ENCODE data around the gene PPAN. TPM values are rescaled to one million over a fixed set of nuclear protein-coding genes. Genes with fewer than 3 reads are reported as not detected.

The PPAN gene
- polyA plus RNA-seq, 3 donors = 7.2 to 26.2 (median 7.6) TPM

DNA sequence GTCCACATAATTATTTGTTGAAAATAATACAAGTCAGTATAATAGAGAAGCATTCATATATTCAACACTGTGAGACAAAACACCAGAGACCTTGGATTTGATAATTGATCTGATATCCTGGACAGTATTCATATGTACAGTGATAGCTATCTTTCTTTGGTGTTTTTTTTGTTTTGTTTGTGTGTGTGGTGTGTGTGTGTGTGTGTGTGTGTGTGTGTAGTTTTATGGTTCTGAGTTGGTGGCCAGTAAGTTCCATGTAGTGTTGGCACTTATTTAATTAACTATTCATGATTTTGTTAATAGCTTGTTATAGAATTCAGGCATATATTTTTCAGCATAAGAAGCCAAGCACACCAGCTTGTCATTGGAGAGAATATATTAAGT, 2.0 kb upstream of the PPAN start:
- Histone ChIP-seq H4K20me1 (ENCODE audit: insufficient read depth, low read length) (peaks cover 17% of the 10 kb centered on the region), H3K4me1 (ENCODE audit: control insufficient read depth in 1 of 2, insufficient read depth in 2 of 2, low read length in 2 of 2) (peaks cover 40 to 47% of the 10 kb centered on the region in 2 donors), H3K36me3 (replicated peaks in 1 of 2; ENCODE audit: control insufficient read depth in 1 of 2, insufficient read depth in 2 of 2, low read length in 2 of 2) (peaks cover 13 to 20% of the 10 kb centered on the region in 2 donors), H3K27ac (ENCODE audit: low read depth in 1 of 2, low read length in 2 of 2) (no peak overlapping the region), H3K79me2 (ENCODE audit: insufficient read depth, low read length) (peaks cover 27% of the 10 kb centered on the region), H3K4me2 (replicated peaks; ENCODE audit: extremely low read depth, low read length, poor library complexity, severe bottlenecking) (no peak overlapping the region), H2AFZ (ENCODE audit: insufficient read depth, low read depth, low read length, poor library complexity, severe bottlenecking) (no peak overlapping the region), H3K9me3 (replicated peaks in 1 of 2; ENCODE audit: control insufficient read depth in 1 of 2, insufficient read depth in 1 of 2, low read length in 2 of 2) (no peaks in the 10 kb centered on the region), H3K9ac (ENCODE audit: insufficient read depth, low read length, poor library complexity, severe bottlenecking) (no peak overlapping the region), H3K4me3 (replicated peaks in 1 of 3; ENCODE audit: low read depth in 2 of 3, low read length in 3 of 3) (no peak overlapping the region), H3K27me3 (ENCODE audit: control insufficient read depth in 2 of 2, insufficient read depth in 2 of 2, low read length in 2 of 2) (no peaks in the 10 kb centered on the region)
- H3K27me3 Mint-ChIP-seq (ENCODE audit: low read depth in 3 of 3) = peaks cover 3 to 6% (median 3%) of the 10 kb centered on the region in 3 donors
- H3K4me1 Mint-ChIP-seq = peaks cover 41% of the 10 kb centered on the region
- TF ChIP-seq, protein P1, sequence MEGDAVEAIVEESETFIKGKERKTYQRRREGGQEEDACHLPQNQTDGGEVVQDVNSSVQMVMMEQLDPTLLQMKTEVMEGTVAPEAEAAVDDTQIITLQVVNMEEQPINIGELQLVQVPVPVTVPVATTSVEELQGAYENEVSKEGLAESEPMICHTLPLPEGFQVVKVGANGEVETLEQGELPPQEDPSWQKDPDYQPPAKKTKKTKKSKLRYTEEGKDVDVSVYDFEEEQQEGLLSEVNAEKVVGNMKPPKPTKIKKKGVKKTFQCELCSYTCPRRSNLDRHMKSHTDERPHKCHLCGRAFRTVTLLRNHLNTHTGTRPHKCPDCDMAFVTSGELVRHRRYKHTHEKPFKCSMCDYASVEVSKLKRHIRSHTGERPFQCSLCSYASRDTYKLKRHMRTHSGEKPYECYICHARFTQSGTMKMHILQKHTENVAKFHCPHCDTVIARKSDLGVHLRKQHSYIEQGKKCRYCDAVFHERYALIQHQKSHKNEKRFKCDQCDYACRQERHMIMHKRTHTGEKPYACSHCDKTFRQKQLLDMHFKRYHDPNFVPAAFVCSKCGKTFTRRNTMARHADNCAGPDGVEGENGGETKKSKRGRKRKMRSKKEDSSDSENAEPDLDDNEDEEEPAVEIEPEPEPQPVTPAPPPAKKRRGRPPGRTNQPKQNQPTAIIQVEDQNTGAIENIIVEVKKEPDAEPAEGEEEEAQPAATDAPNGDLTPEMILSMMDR (IDR thresholded peaks at IDR 0.05) = no peak
- H3K36me3 Mint-ChIP-seq = peaks cover 19 to 22% of the 10 kb centered on the region in 2 donors
- H3K4me3 Mint-ChIP-seq = no peak overlapping the region
- intact Hi-C loops (cut with micrococcal nuclease) = loop anchor here in 1 of 2 donors (10.0 kb wide), 1 partner anchor 91 kb away; the partner anchor contains the start of gene DNMT1
- no peak overlapping the region for H3K27ac Mint-ChIP-seq
- DNase-seq = no peak
- H3K9me3 Mint-ChIP-seq = peaks cover 0 to 2% (median 0%) of the 10 kb centered on the region in 7 donors

DNA sequence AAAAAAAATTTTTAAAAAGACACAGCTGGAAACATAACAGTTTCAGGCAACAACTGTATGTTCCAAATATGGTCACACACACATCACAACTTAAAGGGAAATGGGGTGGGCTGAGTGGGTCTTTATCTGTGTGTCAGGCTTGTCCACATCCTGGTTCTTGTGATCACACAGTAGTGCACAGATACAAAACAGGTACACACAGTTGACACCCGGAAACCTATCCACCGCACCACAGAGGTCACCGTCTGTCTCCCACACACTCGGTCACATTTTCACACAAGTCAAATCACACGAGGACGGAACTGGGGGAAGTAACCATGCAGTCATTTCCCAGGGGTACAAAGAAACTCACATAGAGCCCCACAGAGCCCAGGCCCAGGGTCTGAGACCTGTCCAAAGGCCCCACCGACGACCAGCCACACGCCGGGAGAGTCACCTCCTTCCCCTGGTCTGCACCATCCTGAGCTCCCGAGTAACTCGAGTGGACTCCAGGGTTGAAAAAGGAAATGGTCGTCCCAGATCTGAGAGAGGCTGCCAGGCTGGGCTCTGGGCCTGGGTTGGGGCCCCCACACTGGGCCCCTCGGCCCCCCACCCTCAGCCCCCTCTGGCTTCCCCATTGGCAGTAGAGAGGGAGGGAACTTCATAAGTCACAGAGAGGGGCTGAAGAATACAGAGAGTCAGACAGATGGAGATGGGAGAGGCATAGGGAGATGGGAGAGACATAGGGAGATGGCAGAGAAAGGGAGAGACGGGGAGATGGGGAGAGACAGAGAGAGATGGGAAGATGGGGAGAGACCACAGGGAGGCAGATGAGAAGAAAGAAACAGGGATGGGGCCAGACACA, 1.3 kb upstream of the PPAN start:
- Histone ChIP-seq H3K4me1 (ENCODE audit: control insufficient read depth in 1 of 2, insufficient read depth in 2 of 2, low read length in 2 of 2) (peaks cover 40 to 49% of the 10 kb centered on the region in 2 donors), H3K79me2 (ENCODE audit: insufficient read depth, low read length) (peaks cover 33% of the 10 kb centered on the region), H3K4me2 (replicated peaks; ENCODE audit: extremely low read depth, low read length, poor library complexity, severe bottlenecking) (peak overlapping the region; percentile 70), H2AFZ (ENCODE audit: insufficient read depth, low read depth, low read length, poor library complexity, severe bottlenecking) (peak overlapping the region; percentile 78), H3K9me3 (replicated peaks in 1 of 2; ENCODE audit: control insufficient read depth in 1 of 2, insufficient read depth in 1 of 2, low read length in 2 of 2) (no peaks in the 10 kb centered on the region), H3K4me3 (replicated peaks in 1 of 3; ENCODE audit: low read depth in 2 of 3, low read length in 3 of 3) (no peak overlapping the region), H4K20me1 (ENCODE audit: insufficient read depth, low read length) (peaks cover 17% of the 10 kb centered on the region), H3K9ac (ENCODE audit: insufficient read depth, low read length, poor library complexity, severe bottlenecking) (no peak overlapping the region), H3K27me3 (ENCODE audit: control insufficient read depth in 2 of 2, insufficient read depth in 2 of 2, low read length in 2 of 2) (no peaks in the 10 kb centered on the region), H3K27ac (ENCODE audit: low read depth in 1 of 2, low read length in 2 of 2) (peak overlapping the region in 1 of 2 donors; percentile 15), H3K36me3 (replicated peaks in 1 of 2; ENCODE audit: control insufficient read depth in 1 of 2, insufficient read depth in 2 of 2, low read length in 2 of 2) (peaks cover 20 to 27% of the 10 kb centered on the region in 2 donors)
- WGBS (ENCODE audit: insufficient coverage) = 8% methylated on average over 7 of the region's 15 CpGs
- TF ChIP-seq, protein P1 (IDR thresholded peaks at IDR 0.05) = no peak
- Mint-ChIP-seq H3K36me3 (peaks cover 27 to 30% of the 10 kb centered on the region in 2 donors), H3K4me1 (peaks cover 41% of the 10 kb centered on the region), H3K4me3 (no peak overlapping the region), H3K27me3 (ENCODE audit: low read depth in 3 of 3) (peaks cover 1 to 5% (median 3%) of the 10 kb centered on the region in 3 donors), H3K9me3 (no peaks in the 10 kb centered on the region), H3K27ac (peak overlapping the region; percentile 23 to 92 (median 83))
- intact Hi-C loops (cut with micrococcal nuclease) = loop anchor here in 1 of 2 donors (10.0 kb wide), 1 partner anchor 90 kb away; the partner anchor contains the start of gene DNMT1
- DNase-seq = peak in 1 of 3 donors; percentile 20
